ENCODE results near the gene ERMAP.
"Not testable (repeated sequence)": the region's sequence is repeated elsewhere in the genome, so short reads cannot be mapped to it uniquely, and the experiment has no call there.

The ERMAP gene

GRCh38 chr1:42845866-42846256, 28.9 kb downstream of the ERMAP start:
- DNase-seq: no peak

- DNase-seq: peak; percentile 82
Observed at GRCh38 chr1:42846257-42847110, 29.6 kb downstream of the ERMAP start, which contains the start of gene ZNF691. Gene ZNF691 (plus strand): TSS chr1:42846613. CDS start chr1:42849659, 3,046 bp downstream.

- DNase-seq: no peak
Observed at GRCh38 chr1:42847111-42847595, 30.2 kb downstream of the ERMAP start.

- no peak for DNase-seq
Observed at GRCh38 chr1:42847721-42848460, 31.0 kb downstream of the ERMAP start.

GRCh38 chr1:42848823-42849537, 32.1 kb downstream of the ERMAP start:
- no peak for DNase-seq

GRCh38 chr1:42849944-42850343, 33.0 kb downstream of the ERMAP start:
- no peak for DNase-seq

- no peak for DNase-seq
Observed at GRCh38 chr1:42851420-42851819, 34.5 kb downstream of the ERMAP start.

GRCh38 chr1:42851960-42852607, 35.2 kb downstream of the ERMAP start:
- DNase-seq: no peak

- DNase-seq: no peak
Observed at GRCh38 chr1:42852608-42852980, 35.7 kb downstream of the ERMAP start.

GRCh38 chr1:42853116-42853884, 36.4 kb downstream of the ERMAP start:
- no peak for DNase-seq

GRCh38 chr1:42856554-42856953, 39.6 kb downstream of the ERMAP start:
- DNase-seq: not testable (repeated sequence)

GRCh38 chr1:42859366-42859765, 42.4 kb downstream of the ERMAP start:
- not testable (repeated sequence) for DNase-seq

GRCh38 chr1:42860339-42861013, 43.6 kb downstream of the ERMAP start:
- DNase-seq: no peak

- DNase-seq: no peak
Observed at GRCh38 chr1:42861014-42861399, 44.1 kb downstream of the ERMAP start.

- DNase-seq: no peak
Observed at GRCh38 chr1:42866549-42866948, 49.6 kb downstream of the ERMAP start.

GRCh38 chr1:42868466-42868865, 51.5 kb downstream of the ERMAP start:
- not testable (repeated sequence) for DNase-seq

- not testable (repeated sequence) for DNase-seq
Observed at GRCh38 chr1:42869254-42869653, 52.3 kb downstream of the ERMAP start.

- not testable (repeated sequence) for DNase-seq
Observed at GRCh38 chr1:42869751-42870150, 52.8 kb downstream of the ERMAP start.

GRCh38 chr1:42873108-42873507, 56.2 kb downstream of the ERMAP start:
- not testable (repeated sequence) for DNase-seq

- no peak for DNase-seq
Observed at GRCh38 chr1:42873670-42874069, 56.7 kb downstream of the ERMAP start.

- no peak for DNase-seq
Observed at GRCh38 chr1:42876009-42876408, 59.1 kb downstream of the ERMAP start.
